ENCODE measurements around the gene SLC26A3. TPM values are rescaled to one million over a fixed set of nuclear protein-coding genes. Genes with fewer than 3 reads are reported as not detected.

Gene SLC26A3
- total RNA-seq, 1 donor from 2014 or later: not detected

- no peak overlapping the region for H3K4me3 Mint-ChIP-seq
- no peaks in the 10 kb centered on the region for H3K9me3 Mint-ChIP-seq
Observed at GRCh38 chr7:107809179-107809578, 6.2 kb upstream of the SLC26A3 start.

GRCh38 chr7:107799647-107800264 is 3.3 kb downstream of the SLC26A3 start:
- no peak for DNase-seq (ENCODE audit: low spot score in 2 of 2, unreplicated experiment in 2 of 2)
- no peaks in the 10 kb centered on the region for H3K4me1 Mint-ChIP-seq
- TF ChIP-seq CTCF (IDR thresholded peaks at IDR 0.05; ENCODE audit: unreplicated experiment): no peak
- H3K27me3 Mint-ChIP-seq (ENCODE audit: low read depth): peaks cover 46% of the 10 kb centered on the region
- no peak overlapping the region for H3K27ac Mint-ChIP-seq
- no peaks in the 10 kb centered on the region for H3K9me3 Mint-ChIP-seq
- no peak overlapping the region for H3K4me3 Mint-ChIP-seq
- no peaks in the 10 kb centered on the region for H3K36me3 Mint-ChIP-seq

More at GRCh38 chr7:107809179-107809578, 6.2 kb upstream of the SLC26A3 start:
- no peaks in the 10 kb centered on the region for H3K36me3 Mint-ChIP-seq
- no peak for DNase-seq (ENCODE audit: low spot score in 2 of 2, unreplicated experiment in 2 of 2)
- peaks cover 8% of the 10 kb centered on the region for H3K27me3 Mint-ChIP-seq (ENCODE audit: low read depth)
- no peaks in the 10 kb centered on the region for H3K4me1 Mint-ChIP-seq
- H3K27ac Mint-ChIP-seq: no peak overlapping the region
- TF ChIP-seq CTCF (IDR thresholded peaks at IDR 0.05; ENCODE audit: unreplicated experiment): no peak

GRCh38 chr7:107792364-107792763 is 10.7 kb downstream of the SLC26A3 start:
- Mint-ChIP-seq H3K4me3 (no peak overlapping the region), H3K4me1 (no peaks in the 10 kb centered on the region), H3K36me3 (no peaks in the 10 kb centered on the region), H3K27ac (no peak overlapping the region), H3K9me3 (peaks cover 2% of the 10 kb centered on the region), H3K27me3 (ENCODE audit: low read depth) (peaks cover 36% of the 10 kb centered on the region)
- TF ChIP-seq CTCF (IDR thresholded peaks at IDR 0.05; ENCODE audit: unreplicated experiment): no peak
- DNase-seq (ENCODE audit: low spot score in 2 of 2, unreplicated experiment in 2 of 2): no peak

- H3K27ac Mint-ChIP-seq: no peak overlapping the region
- no peaks in the 10 kb centered on the region for H3K36me3 Mint-ChIP-seq
- DNase-seq (ENCODE audit: low spot score in 2 of 2, unreplicated experiment in 2 of 2): no peak
- H3K9me3 Mint-ChIP-seq: peaks cover 2% of the 10 kb centered on the region
- TF ChIP-seq CTCF (IDR thresholded peaks at IDR 0.05; ENCODE audit: unreplicated experiment): no peak
- H3K4me1 Mint-ChIP-seq: peaks cover 12% of the 10 kb centered on the region
- H3K27me3 Mint-ChIP-seq (ENCODE audit: low read depth): peaks cover 44% of the 10 kb centered on the region
- no peak overlapping the region for H3K4me3 Mint-ChIP-seq
Observed at GRCh38 chr7:107789647-107790046, 13.4 kb downstream of the SLC26A3 start.

- no peak for TF ChIP-seq CTCF (IDR thresholded peaks at IDR 0.05; ENCODE audit: unreplicated experiment)
- Mint-ChIP-seq H3K9me3 (peaks cover 2% of the 10 kb centered on the region), H3K27me3 (ENCODE audit: low read depth) (peaks cover 36% of the 10 kb centered on the region), H3K27ac (no peak overlapping the region), H3K4me1 (peaks cover 12% of the 10 kb centered on the region), H3K36me3 (no peaks in the 10 kb centered on the region), H3K4me3 (no peak overlapping the region)
- DNase-seq (ENCODE audit: low spot score in 2 of 2, unreplicated experiment in 2 of 2): no peak
Observed at GRCh38 chr7:107788662-107789061, 14.4 kb downstream of the SLC26A3 start.
